Hepatocyte (in vitro differentiated cells): ENCODE measurements around the gene YWHAG. TPM values are rescaled to one million over a fixed set of nuclear protein-coding genes. Genes with fewer than 3 reads are reported as not detected.

Experiments used
- DNase-seq: peaks from one replicate; pipeline ENCODE4 v3.0.0-alpha.2; 2016; ENCODE audit warnings: low spot score
- H2AFZ ChIP-seq: fragments of 200-600 bp; sonication (generic); 2 replicates; pipeline ENCODE4 v1.6.0; 2016; ENCODE audit warnings: antibody characterized with exemption, mild to moderate bottlenecking
- H3K27ac ChIP-seq: fragments of 200-600 bp; sonication (generic); 2 replicates; pipeline ENCODE4 v1.5.1; 2016; ENCODE audit warnings: mild to moderate bottlenecking
- H3K27me3 ChIP-seq: fragments of 200-600 bp; sonication (generic); 2 replicates; pipeline ENCODE4 v1.6.1; 2016
- H3K36me3 ChIP-seq: fragments of 200-600 bp; sonication (generic); replicated peaks from 2 replicates; pipeline ENCODE4 v1.5.1; 2016; ENCODE audit warnings: low read depth; ENCODE audit not compliant: insufficient read depth
- H3K4me1 ChIP-seq: fragments of 200-600 bp; sonication (generic); 2 replicates; pipeline ENCODE4 v1.5.1; 2016; ENCODE audit warnings: mild to moderate bottlenecking, moderate library complexity; ENCODE audit not compliant: insufficient read depth
- H3K4me2 ChIP-seq: fragments of 200-600 bp; sonication (generic); 2 replicates; pipeline ENCODE4 v1.6.0; 2016
- H3K4me3 ChIP-seq: fragments of 200-600 bp; sonication (generic); 2 replicates; pipeline ENCODE4 v1.5.1; 2016; ENCODE audit warnings: mild to moderate bottlenecking
- H3K79me2 ChIP-seq: fragments of 200-600 bp; sonication (generic); 2 replicates; pipeline ENCODE4 v1.6.0; 2017; ENCODE audit warnings: mild to moderate bottlenecking
- H3K9me2 ChIP-seq: fragments of 200-600 bp; sonication (generic); replicated peaks from 2 replicates; pipeline ENCODE4 v1.6.0; 2017; ENCODE audit warnings: mild to moderate bottlenecking; ENCODE audit not compliant: insufficient read depth
- H3K9me3 ChIP-seq: fragments of 200-600 bp; sonication (generic); 2 replicates; pipeline ENCODE4 v1.5.1; 2016; ENCODE audit warnings: low read depth, mild to moderate bottlenecking
- H4K20me1 ChIP-seq: fragments of 200-600 bp; sonication (generic); 2 replicates; pipeline ENCODE4 v1.6.0; 2016; ENCODE audit warnings: mild to moderate bottlenecking; ENCODE audit not compliant: insufficient read depth, poor library complexity, severe bottlenecking
- CTCF ChIP-seq: fragments of 200-600 bp; sonication (generic); IDR thresholded peaks from 2 replicates; pipeline ENCODE4 v1.5.1; 2016; ENCODE audit warnings: antibody characterized with exemption, mild to moderate bottlenecking; ENCODE audit not compliant: poor library complexity
- EZH2 ChIP-seq: fragments of 200-600 bp; sonication (generic); IDR thresholded peaks from 2 replicates; pipeline ENCODE4 v1.6.1; 2016; ENCODE audit warnings: antibody characterized with exemption, mild to moderate bottlenecking, borderline replicate concordance
- EZH2phosphoT487 ChIP-seq: fragments of 200-600 bp; sonication (generic); IDR thresholded peaks from one replicate; pipeline ENCODE4 v1.6.1; 2018; ENCODE audit warnings: antibody characterized with exemption, mild to moderate bottlenecking, low read depth, moderate library complexity; ENCODE audit not compliant: unreplicated experiment, severe bottlenecking
- WGBS: methylation state at CpG from one replicate; pipeline ENCODE4 v1.1.6; 2016; ENCODE audit warnings: low lambda C conversion rate; ENCODE audit errors: missing lambda C conversion rate; 5-methylcytosine and 5-hydroxymethylcytosine counted together
- polyA plus RNA-seq: library from polyadenylated mRNA; unstranded; fragments of >200 nt; fragmentation: Nextera tagmentation; extraction: Ambion mirVana; gene quantifications from 2 replicates; pipeline ENCODE4 v1.2.1, GENCODE V29; 2016
- total RNA-seq: library from RNA; depleted of rRNA; stranded (reverse); fragments of >200 nt; gene quantifications from 2 replicates; pipeline ENCODE4 v1.2.3, GENCODE V29; 2014

Gene YWHAG
- total and polyA plus RNA-seq, 2 experiments from 2014 or later, result 17.2 to 117 TPM

- whole genome bisulfite sequencing, result 66% methylated on average over 9 of the region's 9 CpGs
Observed at GRCh38 chr7:76332078-76332477, 26.7 kb downstream of the YWHAG start.

GRCh38 chr7:76330673-76331072 is 28.1 kb downstream of the YWHAG start:
- no peaks in the 10 kb centered on the region for H3K4me1 ChIP-seq
- WGBS, result 72% methylated on average over 5 of the region's 5 CpGs
- TF ChIP-seq EZH2phosphoT487, result no peak
- TF ChIP-seq CTCF, result no peak
- no peak for TF ChIP-seq EZH2
- H3K27me3 ChIP-seq, result no peaks in the 10 kb centered on the region
- no peaks in the 10 kb centered on the region for H3K9me3 ChIP-seq
- no peak overlapping the region for H3K4me2 ChIP-seq
- no peak overlapping the region for H3K4me3 ChIP-seq
- peaks cover 99% of the 10 kb centered on the region for H3K79me2 ChIP-seq
- H3K36me3 ChIP-seq, result no peaks in the 10 kb centered on the region
- no peak overlapping the region for H2AFZ ChIP-seq
- H4K20me1 ChIP-seq, result peaks cover 71% of the 10 kb centered on the region
- H3K27ac ChIP-seq, result no peak overlapping the region
- DNase-seq, result no peak
- H3K9me2 ChIP-seq, result no peaks in the 10 kb centered on the region

More at GRCh38 chr7:76332078-76332477, 26.7 kb downstream of the YWHAG start:
- H3K4me1 ChIP-seq, result no peaks in the 10 kb centered on the region
- H3K27me3 ChIP-seq, result no peaks in the 10 kb centered on the region
- peaks cover 99% of the 10 kb centered on the region for H3K79me2 ChIP-seq
- H2AFZ ChIP-seq, result no peak overlapping the region
- no peak for TF ChIP-seq CTCF
- TF ChIP-seq EZH2, result no peak
- no peak for TF ChIP-seq EZH2phosphoT487
- H3K4me2 ChIP-seq, result no peak overlapping the region
- H3K27ac ChIP-seq, result no peak overlapping the region
- no peak for DNase-seq
- H3K9me3 ChIP-seq, result no peaks in the 10 kb centered on the region
- no peaks in the 10 kb centered on the region for H3K9me2 ChIP-seq
- H3K36me3 ChIP-seq, result no peaks in the 10 kb centered on the region
- peaks cover 84% of the 10 kb centered on the region for H4K20me1 ChIP-seq
- H3K4me3 ChIP-seq, result no peak overlapping the region

GRCh38 chr7:76330261-76330660 is 28.5 kb downstream of the YWHAG start:
- H3K4me3 ChIP-seq, result no peak overlapping the region
- no peak for TF ChIP-seq EZH2
- no peak overlapping the region for H2AFZ ChIP-seq
- H3K4me1 ChIP-seq, result no peaks in the 10 kb centered on the region
- DNase-seq, result no peak
- no peaks in the 10 kb centered on the region for H3K9me2 ChIP-seq
- no peak overlapping the region for H3K27ac ChIP-seq
- H3K79me2 ChIP-seq, result peaks cover 99% of the 10 kb centered on the region
- H3K27me3 ChIP-seq, result no peaks in the 10 kb centered on the region
- H3K4me2 ChIP-seq, result no peak overlapping the region
- 73% methylated on average over 4 of the region's 4 CpGs for WGBS
- H4K20me1 ChIP-seq, result peaks cover 68% of the 10 kb centered on the region
- no peaks in the 10 kb centered on the region for H3K9me3 ChIP-seq
- no peaks in the 10 kb centered on the region for H3K36me3 ChIP-seq

GRCh38 chr7:76329479-76329878 is 29.3 kb downstream of the YWHAG start:
- Histone ChIP-seq H3K79me2 (peaks cover 100% of the 10 kb centered on the region), H3K27me3 (no peaks in the 10 kb centered on the region), H3K4me1 (no peaks in the 10 kb centered on the region), H3K9me3 (no peaks in the 10 kb centered on the region), H3K4me2 (no peak overlapping the region), H3K27ac (no peak overlapping the region), H4K20me1 (peaks cover 65% of the 10 kb centered on the region), H3K36me3 (no peaks in the 10 kb centered on the region), H3K9me2 (no peaks in the 10 kb centered on the region), H2AFZ (no peak overlapping the region), H3K4me3 (no peak overlapping the region)
- no peak for DNase-seq
- TF ChIP-seq EZH2 (no peak), EZH2phosphoT487 (no peak), CTCF (no peak)
- WGBS, result 97% methylated on average over 28 of the region's 29 CpGs
